ENCODE data around the gene ALDH1A3. TPM values are rescaled to one million over a fixed set of nuclear protein-coding genes. Genes with fewer than 3 reads are reported as not detected.

ALDH1A3 gene
- polyA plus RNA-seq, 6 donors from 2014 or later: not detected

DNA sequence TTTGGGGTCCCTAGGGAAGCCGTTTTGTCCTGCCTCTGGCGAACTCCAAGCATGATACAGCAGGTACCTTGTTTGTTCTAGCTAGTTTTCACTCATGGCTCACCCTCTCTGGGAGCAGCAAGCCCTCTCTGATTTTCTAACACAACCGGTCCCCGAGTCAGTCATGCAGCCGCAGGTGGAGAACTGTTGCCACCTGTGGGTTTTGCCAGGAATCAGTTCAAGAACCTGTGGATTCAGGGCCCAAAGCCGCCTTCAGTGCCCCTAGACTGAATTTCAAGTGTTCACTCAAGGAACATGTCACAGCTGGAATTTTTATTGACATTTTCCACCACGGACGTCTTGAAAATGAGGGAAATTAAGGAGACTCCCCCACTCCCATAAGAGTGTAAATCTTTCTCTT lies 26.2 kb downstream of the ALDH1A3 start:
- DNase-seq (no peak), ATAC-seq (ENCODE audit: low read depth in 2 of 2) (no peak)
- H3K36me3 Mint-ChIP-seq: no peaks in the 10 kb centered on the region
- H3K27ac Mint-ChIP-seq: no peak overlapping the region
- peaks cover 4 to 13% (median 7%) of the 10 kb centered on the region in 3 donors for H3K4me1 Mint-ChIP-seq
- no peak overlapping the region for H3K4me3 Mint-ChIP-seq
- H3K9me3 Mint-ChIP-seq: no peaks in the 10 kb centered on the region
- H3K27me3 Mint-ChIP-seq: peaks cover 0 to 12% (median 7%) of the 10 kb centered on the region in 3 donors

DNA sequence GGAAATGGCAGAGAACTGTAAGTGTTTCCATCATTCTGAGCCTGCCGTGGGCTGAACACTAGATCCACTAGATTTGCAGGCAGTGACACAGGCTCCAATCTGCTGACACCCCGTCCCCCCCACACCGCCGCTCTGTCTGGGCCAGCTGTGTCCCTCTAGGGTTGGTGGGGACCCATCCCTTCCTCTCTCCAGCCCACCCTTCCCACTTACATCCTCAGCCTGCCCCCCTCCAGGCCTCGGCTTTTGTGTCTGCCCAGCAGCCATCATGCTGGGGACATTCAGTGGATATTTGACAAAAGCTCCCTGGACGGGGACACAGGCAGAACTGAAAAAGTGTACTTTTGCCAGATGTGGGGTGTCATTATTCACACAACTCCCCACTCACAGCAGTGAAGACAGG lies 28.8 kb downstream of the ALDH1A3 start:
- peaks cover 0 to 4% (median 0%) of the 10 kb centered on the region in 7 donors for H3K9me3 Mint-ChIP-seq

GRCh38 chr15:100909565-100909964 lies 29.9 kb downstream of the ALDH1A3 start:
- Mint-ChIP-seq H3K4me1 (no peaks in the 10 kb centered on the region), H3K36me3 (peaks cover 0 to 7% of the 10 kb centered on the region in 2 donors), H3K4me3 (peak overlapping the region in 1 of 8 donors; percentile 47), H3K27me3 (peaks cover 7 to 15% (median 7%) of the 10 kb centered on the region in 3 donors), H3K27ac (no peak overlapping the region), H3K9me3 (peaks cover 0 to 5% (median 0%) of the 10 kb centered on the region in 7 donors)
- no peak for DNase-seq
- ATAC-seq (ENCODE audit: low read depth in 2 of 2): no peak

More for the DNA sequence above, 28.8 kb downstream of the ALDH1A3 start:
- Mint-ChIP-seq H3K27me3 (peaks cover 0 to 7% (median 7%) of the 10 kb centered on the region in 3 donors), H3K4me3 (no peak overlapping the region), H3K36me3 (peaks cover 0 to 4% of the 10 kb centered on the region in 2 donors), H3K4me1 (no peaks in the 10 kb centered on the region), H3K27ac (no peak overlapping the region)
- ATAC-seq (ENCODE audit: low read depth in 2 of 2) (no peak), DNase-seq (no peak)

GRCh38 chr15:100909989-100910955 lies 30.6 kb downstream of the ALDH1A3 start:
- no peak for ATAC-seq (ENCODE audit: low read depth in 2 of 2)
- peaks cover 7 to 15% (median 8%) of the 10 kb centered on the region in 3 donors for H3K27me3 Mint-ChIP-seq
- H3K4me1 Mint-ChIP-seq: no peaks in the 10 kb centered on the region
- peak overlapping the region in 2 of 6 donors; percentile 19 to 59 for H3K27ac Mint-ChIP-seq
- H3K36me3 Mint-ChIP-seq: peaks cover 0 to 7% of the 10 kb centered on the region in 2 donors
- DNase-seq: no peak
- H3K9me3 Mint-ChIP-seq: peaks cover 0 to 5% (median 0%) of the 10 kb centered on the region in 7 donors
- peak overlapping the region in 1 of 8 donors; percentile 47 for H3K4me3 Mint-ChIP-seq

GRCh38 chr15:100911086-100911485 lies 31.5 kb downstream of the ALDH1A3 start:
- no peaks in the 10 kb centered on the region for H3K4me1 Mint-ChIP-seq
- H3K27me3 Mint-ChIP-seq: peaks cover 7 to 15% (median 8%) of the 10 kb centered on the region in 3 donors
- H3K4me3 Mint-ChIP-seq: no peak overlapping the region
- peak overlapping the region in 1 of 6 donors; percentile 59 for H3K27ac Mint-ChIP-seq
- DNase-seq (no peak), ATAC-seq (ENCODE audit: low read depth in 2 of 2) (no peak)
- peaks cover 0 to 7% of the 10 kb centered on the region in 2 donors for H3K36me3 Mint-ChIP-seq
- peaks cover 0 to 5% (median 0%) of the 10 kb centered on the region in 7 donors for H3K9me3 Mint-ChIP-seq

DNA sequence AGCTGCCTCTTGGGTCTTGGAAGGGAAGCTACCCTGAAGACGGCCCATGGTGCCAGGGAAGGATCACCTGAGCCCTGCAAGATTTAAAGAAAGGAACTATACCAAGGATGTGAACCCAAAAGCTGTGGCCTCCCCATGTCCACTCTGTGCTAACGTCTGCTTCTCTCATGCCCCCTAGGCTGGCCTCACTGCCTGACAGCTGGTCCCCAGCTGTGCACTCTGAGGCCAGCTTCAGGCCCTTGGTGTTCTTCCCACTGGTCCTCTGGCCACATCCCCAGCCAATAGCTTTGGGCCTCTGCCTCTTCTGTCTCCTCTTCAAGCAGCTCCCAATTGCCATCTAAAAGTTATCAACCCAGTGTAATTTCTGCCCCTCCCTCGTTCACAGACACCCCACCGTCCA lies 34.3 kb downstream of the ALDH1A3 start:
- H3K4me3 Mint-ChIP-seq: peak overlapping the region in 1 of 8 donors; percentile 38
- ATAC-seq (ENCODE audit: low read depth in 2 of 2): no peak

GRCh38 chr15:100914876-100915275 lies 35.2 kb downstream of the ALDH1A3 start:
- Mint-ChIP-seq H3K4me1 (peaks cover 5 to 10% (median 9%) of the 10 kb centered on the region in 3 donors), H3K27me3 (peaks cover 0 to 11% (median 8%) of the 10 kb centered on the region in 3 donors), H3K9me3 (peaks cover 0 to 5% (median 0%) of the 10 kb centered on the region in 7 donors), H3K36me3 (peaks cover 0 to 7% of the 10 kb centered on the region in 2 donors), H3K4me3 (peak overlapping the region in 1 of 8 donors; percentile 24), H3K27ac (no peak overlapping the region)
- DNase-seq: no peak
- no peak for ATAC-seq (ENCODE audit: low read depth in 2 of 2)

More for the DNA sequence above, 34.3 kb downstream of the ALDH1A3 start:
- Mint-ChIP-seq H3K9me3 (peaks cover 0 to 5% (median 0%) of the 10 kb centered on the region in 7 donors), H3K27ac (no peak overlapping the region), H3K27me3 (peaks cover 0 to 11% (median 8%) of the 10 kb centered on the region in 3 donors), H3K4me1 (peaks cover 4 to 9% (median 8%) of the 10 kb centered on the region in 3 donors), H3K36me3 (peaks cover 0 to 7% of the 10 kb centered on the region in 2 donors)
- no peak for DNase-seq

- Mint-ChIP-seq H3K9me3 (peaks cover 0 to 4% (median 0%) of the 10 kb centered on the region in 7 donors), H3K27me3 (peaks cover 0 to 11% (median 8%) of the 10 kb centered on the region in 3 donors), H3K36me3 (peaks cover 0 to 6% of the 10 kb centered on the region in 2 donors), H3K4me1 (peaks cover 37 to 42% (median 42%) of the 10 kb centered on the region in 3 donors), H3K27ac (peak overlapping the region in 3 of 6 donors; percentile 15 to 72 (median 47)), H3K4me3 (peak overlapping the region; percentile 86 to 97 (median 92))
- ATAC-seq (ENCODE audit: low read depth in 2 of 2) (peak; percentile 70 to 79), DNase-seq (peak; percentile 79)
Measured at GRCh38 chr15:100918034-100918689, 38.5 kb downstream of the ALDH1A3 start.

- no peaks in the 10 kb centered on the region for H3K9me3 Mint-ChIP-seq
- DNase-seq (peak; percentile 59), ATAC-seq (ENCODE audit: low read depth in 2 of 2) (peak; percentile 59 to 60)
- no peaks in the 10 kb centered on the region for H3K36me3 Mint-ChIP-seq
- peak within 1 kb of the TSS; percentile 7 to 90 (median 69) for H3K27ac Mint-ChIP-seq
- H3K4me3 Mint-ChIP-seq: peak within 1 kb of the TSS; percentile 87 to 97 (median 92)
- H3K27me3 Mint-ChIP-seq: peaks cover 0 to 8% (median 6%) of the 10 kb centered on the region in 3 donors
- peaks cover 40 to 49% (median 46%) of the 10 kb centered on the region in 3 donors for H3K4me1 Mint-ChIP-seq
Measured at GRCh38 chr15:100918690-100919480, 39.3 kb downstream of the ALDH1A3 start, which contains the start of gene LRRK1. Gene LRRK1 (plus strand): TSS chr15:100919357. CDS start chr15:100924633, 5,276 bp downstream.

- Mint-ChIP-seq H3K27me3 (no peaks in the 10 kb centered on the region), H3K27ac (peak overlapping the region in 3 of 6 donors; percentile 22 to 38 (median 37)), H3K9me3 (no peaks in the 10 kb centered on the region), H3K36me3 (no peaks in the 10 kb centered on the region), H3K4me1 (peaks cover 46 to 53% (median 49%) of the 10 kb centered on the region in 3 donors), H3K4me3 (peak overlapping the region; percentile 82 to 93 (median 90))
- peak; percentile 17 to 21 for ATAC-seq (ENCODE audit: low read depth in 2 of 2)
- no peak for DNase-seq
Measured at GRCh38 chr15:100919481-100920405, 40.1 kb downstream of the ALDH1A3 start.

GRCh38 chr15:100920516-100921135 lies 41.0 kb downstream of the ALDH1A3 start:
- H3K36me3 Mint-ChIP-seq: no peaks in the 10 kb centered on the region
- no peak for ATAC-seq (ENCODE audit: low read depth in 2 of 2)

More at GRCh38 chr15:100920516-100921135, 41.0 kb downstream of the ALDH1A3 start:
- peaks cover 46 to 53% (median 49%) of the 10 kb centered on the region in 3 donors for H3K4me1 Mint-ChIP-seq
- H3K27me3 Mint-ChIP-seq: no peaks in the 10 kb centered on the region
- H3K27ac Mint-ChIP-seq: peak overlapping the region in 4 of 6 donors; percentile 22 to 89 (median 60)
- H3K4me3 Mint-ChIP-seq: peak overlapping the region; percentile 82 to 93 (median 90)
- no peak for DNase-seq
- H3K9me3 Mint-ChIP-seq: no peaks in the 10 kb centered on the region
